Endothelial cell of umbilical vein (primary cell): ENCODE results near the gene POLN. TPM values are rescaled to one million over a fixed set of nuclear protein-coding genes. Genes with fewer than 3 reads are reported as not detected.

Experiments used
- BruUV-seq: library from RNA; stranded (reverse); fragments of 400-500 nt; replicated peaks from 2 replicates; lab custom pipeline; 2021; lab: Mats Ljungman, UMichigan
- CTCF ChIA-PET: fragments of 300-600, 350-600 bp; sonication (Branson Sonifier 250); formaldehyde crosslinking; loops from one replicate; lab custom pipeline; 2021; ENCODE audit warnings: antibody characterized with exemption, inconsistent platforms; lab: Charles Lee
- POLR2A ChIA-PET: fragments of 300-600, 350-600 bp; sonication (Branson Sonifier 250); formaldehyde crosslinking; loops from one replicate; lab custom pipeline; 2021; ENCODE audit warnings: antibody characterized with exemption, inconsistent platforms; lab: Charles Lee
- DNase-seq: peaks from one replicate; pipeline ENCODE4 v3.0.0-alpha.2; 2011; ENCODE audit warnings: low read depth, low spot score
- FAIRE-seq: peaks from 2 replicates; lab custom pipeline; 2011; peaks lifted over from hg19 to GRCh38; lab: Jason Lieb, UNC
- H2AFZ ChIP-seq: 2 replicates; pipeline ENCODE4 v1.6.0; 2012; ENCODE audit warnings: low read depth, low read length, control low read depth, inconsistent platforms
- H3K27ac ChIP-seq: 2 replicates; pipeline ENCODE4 v1.5.1; 2011; ENCODE audit warnings: low read depth, mild to moderate bottlenecking, control low read depth, low read length, moderate library complexity; ENCODE audit not compliant: insufficient read depth
- H3K27me3 ChIP-seq, 2 experiments: 2 replicates each; pipeline versions ENCODE4 v1.6.0 to v1.6.1; 2011; ENCODE audit warnings: low read length in 2 of 2, mixed read lengths in 1 of 2; ENCODE audit not compliant: control insufficient read depth in 2 of 2, insufficient read depth in 2 of 2
- H3K36me3 ChIP-seq, 2 experiments: 2 replicates in 1 of 2; 3 replicates in 1 of 2; pipeline ENCODE4 v1.5.1; 2011; ENCODE audit warnings: low read length in 2 of 2, mild to moderate bottlenecking in 1 of 2, moderate library complexity in 1 of 2; ENCODE audit not compliant: control insufficient read depth in 2 of 2, insufficient read depth in 2 of 2; ENCODE audit errors: extremely low read depth in 1 of 2
- H3K4me1 ChIP-seq: 3 replicates; pipeline ENCODE4 v1.5.1; 2011; ENCODE audit warnings: mild to moderate bottlenecking, low read length; ENCODE audit not compliant: control insufficient read depth, insufficient read depth; ENCODE audit errors: extremely low read depth
- H3K4me2 ChIP-seq: 2 replicates; pipeline ENCODE4 v1.6.1; 2011; ENCODE audit warnings: low read length, control low read depth, mixed read lengths; ENCODE audit not compliant: insufficient read depth
- H3K4me3 ChIP-seq, 3 experiments: fragments of 200-600 bp in 1 of 3; sonication (generic), shearing (Covaris generic) in 1 of 3; replicated peaks in 1 of 3; 2 replicates each; pipeline ENCODE4 v1.5.1; 2011 to 2016; ENCODE audit warnings: control low read depth in 3 of 3, low read length in 3 of 3, mild to moderate bottlenecking in 2 of 3, inconsistent platforms in 1 of 3, low read depth in 1 of 3, moderate library complexity in 1 of 3; ENCODE audit not compliant: insufficient read depth in 1 of 3
- H3K79me2 ChIP-seq: 2 replicates; pipeline ENCODE4 v1.6.0; 2012; ENCODE audit warnings: low read length, inconsistent platforms; ENCODE audit not compliant: control insufficient read depth, insufficient read depth
- H3K9ac ChIP-seq: replicated peaks from 2 replicates; pipeline ENCODE3; 2011; ENCODE audit warnings: low read length, control low read depth; ENCODE audit not compliant: insufficient read depth; ENCODE audit errors: extremely low read depth
- H3K9me1 ChIP-seq: replicated peaks from 3 replicates; pipeline ENCODE4 v1.6.0; 2011; ENCODE audit warnings: mild to moderate bottlenecking, low read length; ENCODE audit not compliant: control insufficient read depth, insufficient read depth; ENCODE audit errors: extremely low read depth
- H3K9me3 ChIP-seq: replicated peaks from 2 replicates; pipeline ENCODE4 v1.5.1; 2012; ENCODE audit warnings: low read length, inconsistent platforms; ENCODE audit not compliant: control insufficient read depth, insufficient read depth
- H4K20me1 ChIP-seq: replicated peaks from 2 replicates; pipeline ENCODE3; 2011; ENCODE audit warnings: mild to moderate bottlenecking, low read length; ENCODE audit not compliant: control insufficient read depth, insufficient read depth; ENCODE audit errors: extremely low read depth
- CTCF ChIP-seq, 2 donors: IDR thresholded peaks; 1 replicate in 1 of 2; 2 replicates in 1 of 2; pipeline ENCODE4 v1.5.1; 2011; ENCODE audit warnings: low read length in 2 of 2, mild to moderate bottlenecking in 2 of 2, moderate library complexity in 2 of 2, control low read depth in 1 of 2, inconsistent platforms in 1 of 2, low read depth in 1 of 2; ENCODE audit not compliant: insufficient read depth in 1 of 2; ENCODE audit errors: extremely low read depth in 1 of 2
- EZH2 ChIP-seq: IDR thresholded peaks from 2 replicates; pipeline ENCODE4 v1.6.1; 2012; ENCODE audit warnings: borderline replicate concordance, low read depth, mild to moderate bottlenecking, moderate library complexity, low read length, inconsistent platforms; ENCODE audit not compliant: severe bottlenecking
- GATA2 ChIP-seq: IDR thresholded peaks from 2 replicates; pipeline ENCODE4 v1.7.0; 2011; ENCODE audit warnings: low read depth, mild to moderate bottlenecking, moderate library complexity, mixed read lengths, low read length; ENCODE audit not compliant: insufficient read length, insufficient read depth
- MAX ChIP-seq: IDR thresholded peaks from 2 replicates; pipeline ENCODE4 v1.6.1; 2011; ENCODE audit not compliant: insufficient read depth, insufficient read length
- POLR2A ChIP-seq: IDR thresholded peaks from 2 replicates; pipeline ENCODE4 v1.6.1; 2012; ENCODE audit warnings: low read depth, mild to moderate bottlenecking, control low read depth, low read length
- dilution Hi-C: fragments of 300-500 bp; cut with MboI; formaldehyde crosslinking; loops from one replicate; pipeline ENCODE4 v1.15.0; 2019; ENCODE audit warnings: low sequenced_read_pairs; ENCODE audit not compliant: extremely low pct_ligation_motif_present
- intact Hi-C: fragments of 100-400 bp; cut with micrococcal nuclease; formaldehyde crosslinking; loops from one replicate; pipeline ENCODE4 v1.10.0; 2022
- polyA plus RNA-seq, 4 experiments: library from polyadenylated mRNA; depleted of rRNA in 3 of 4; stranded (reverse) in 3 of 4; unstranded in 1 of 4; fragments of >200 nt; gene quantifications; 2 replicates each; pipeline versions ENCODE4 v1.2.1 to v1.2.3, GENCODE V29; 2011 to 2012; ENCODE audit warnings: missing spikeins in 1 of 4
- total RNA-seq: library from RNA; stranded (reverse); gene quantifications from 2 replicates; pipeline ENCODE4 v1.2.3, GENCODE V29; 2021

POLN gene
- total and polyA plus RNA-seq, 2 donors (not counting 3 experiments of a cell fraction or from before 2014, with no cell fraction given) = 1.3 to 4.2 TPM

GRCh38 chr4:2259036-2259540, 17.2 kb upstream of the POLN start:
- H3K27ac ChIP-seq = no peak overlapping the region
- H3K79me2 ChIP-seq = peaks cover 15% of the 10 kb centered on the region
- H3K4me1 ChIP-seq = peaks cover 26% of the 10 kb centered on the region
- dilution Hi-C loops = no loop called here
- H3K36me3 ChIP-seq = peaks cover 0 to 25% of the 10 kb centered on the region in 2 experiments
- DNase-seq (no peak), FAIRE-seq (no peak)
- no peaks in the 10 kb centered on the region for H4K20me1 ChIP-seq
- no peaks in the 10 kb centered on the region for H3K9me1 ChIP-seq
- BruUV-seq = no TSS peak
- CTCF ChIA-PET = no interaction called here
- H3K4me2 ChIP-seq = no peak overlapping the region
- TF ChIP-seq CTCF (IDR thresholded peaks at IDR 0.05; ENCODE audit: extremely low read depth in 1 of 2, insufficient read depth in 1 of 2, low read depth in 1 of 2, low read length in 2 of 2) = no peak
- TF ChIP-seq EZH2 = no peak
- no peak for TF ChIP-seq MAX
- TF ChIP-seq GATA2 = no peak
- no peak for TF ChIP-seq POLR2A
- POLR2A ChIA-PET = no interaction called here
- intact Hi-C loops = no loop called here
- no peak overlapping the region for H2AFZ ChIP-seq
- H3K9ac ChIP-seq = no peak overlapping the region
- no peaks in the 10 kb centered on the region for H3K9me3 ChIP-seq
- H3K27me3 ChIP-seq = no peaks in the 10 kb centered on the region
- no peak overlapping the region for H3K4me3 ChIP-seq
